Smooth muscle cell (in vitro differentiated cells): ENCODE results near the gene NAB1. TPM values are rescaled to one million over a fixed set of nuclear protein-coding genes. Genes with fewer than 3 reads are reported as not detected.
A peak's percentile ranks its signal among the peaks of the same experiment; 100 is the strongest.

Source experiments
- DNase-seq: peaks from one replicate; lab custom pipeline; 2025; ENCODE audit not compliant: unreplicated experiment; lab: John Stamatoyannopoulos, UW
- H2AFZ ChIP-seq: fragments of 200-600 bp; sonication (generic); 2 replicates; pipeline ENCODE4 v1.6.0; 2016; ENCODE audit warnings: antibody characterized with exemption, low read depth, mild to moderate bottlenecking
- H3F3A ChIP-seq: fragments of 200-600 bp; sonication (generic); 2 replicates; pipeline ENCODE4 v1.6.0; 2017; ENCODE audit warnings: antibody characterized with exemption, low read depth
- H3K27ac ChIP-seq: fragments of 200-600 bp; sonication (generic); 2 replicates; pipeline ENCODE4 v1.5.1; 2016; ENCODE audit warnings: low read depth, mild to moderate bottlenecking
- H3K27me3 ChIP-seq: fragments of 200-600 bp; sonication (generic); 2 replicates; pipeline ENCODE4 v1.6.1; 2016; ENCODE audit warnings: low read depth, mild to moderate bottlenecking
- H3K36me3 ChIP-seq: fragments of 200-600 bp; sonication (generic); 2 replicates; pipeline ENCODE4 v1.5.1; 2016; ENCODE audit warnings: low read depth
- H3K4me1 ChIP-seq: fragments of 200-600 bp; sonication (generic); 2 replicates; pipeline ENCODE4 v1.5.1; 2016; ENCODE audit warnings: low read depth
- H3K4me2 ChIP-seq: fragments of 200-600 bp; sonication (generic); 2 replicates; pipeline ENCODE4 v1.6.0; 2016; ENCODE audit warnings: mild to moderate bottlenecking
- H3K4me3 ChIP-seq: fragments of 200-600 bp; sonication (generic); 2 replicates; pipeline ENCODE4 v1.5.1; 2016; ENCODE audit warnings: mild to moderate bottlenecking
- H3K79me2 ChIP-seq: fragments of 200-600 bp; sonication (generic); 2 replicates; pipeline ENCODE4 v1.6.0; 2016; ENCODE audit warnings: low read depth, mild to moderate bottlenecking
- H3K9ac ChIP-seq: fragments of 200-600 bp; sonication (generic); 2 replicates; pipeline ENCODE4 v1.6.0; 2016; ENCODE audit warnings: low read depth
- H3K9me3 ChIP-seq: fragments of 200-600 bp; sonication (generic); replicated peaks from 2 replicates; pipeline ENCODE4 v1.5.1; 2016; ENCODE audit warnings: low read depth
- H4K20me1 ChIP-seq: fragments of 200-600 bp; sonication (generic); 2 replicates; pipeline ENCODE4 v1.6.0; 2016; ENCODE audit warnings: low read depth
- WGBS: methylation state at CpG from one replicate; pipeline ENCODE4 v1.1.7; 2016; ENCODE audit warnings: low lambda C conversion rate; 5-methylcytosine and 5-hydroxymethylcytosine counted together
- polyA plus RNA-seq: library from polyadenylated mRNA; unstranded; fragments of >200 nt; fragmentation: Nextera tagmentation; extraction: Ambion mirVana; gene quantifications from 2 replicates; pipeline ENCODE4 v1.2.1, GENCODE V29; 2016
- total RNA-seq: library from RNA; depleted of rRNA; stranded (reverse); fragments of >200 nt; gene quantifications from 2 replicates; pipeline ENCODE4 v1.2.3, GENCODE V29; 2014
- TF ChIP-seq, protein P1 (sequence below): fragments of 200-600 bp; sonication (generic); IDR thresholded peaks from 2 replicates; pipeline ENCODE4 v1.5.1; 2017; ENCODE audit warnings: borderline replicate concordance, mild to moderate bottlenecking, antibody characterized with exemption; ENCODE audit not compliant: insufficient read depth, poor library complexity, severe bottlenecking

NAB1 gene
- total and polyA plus RNA-seq, 2 experiments from 2014 or later, result 4.4 to 31.4 TPM

DNA sequence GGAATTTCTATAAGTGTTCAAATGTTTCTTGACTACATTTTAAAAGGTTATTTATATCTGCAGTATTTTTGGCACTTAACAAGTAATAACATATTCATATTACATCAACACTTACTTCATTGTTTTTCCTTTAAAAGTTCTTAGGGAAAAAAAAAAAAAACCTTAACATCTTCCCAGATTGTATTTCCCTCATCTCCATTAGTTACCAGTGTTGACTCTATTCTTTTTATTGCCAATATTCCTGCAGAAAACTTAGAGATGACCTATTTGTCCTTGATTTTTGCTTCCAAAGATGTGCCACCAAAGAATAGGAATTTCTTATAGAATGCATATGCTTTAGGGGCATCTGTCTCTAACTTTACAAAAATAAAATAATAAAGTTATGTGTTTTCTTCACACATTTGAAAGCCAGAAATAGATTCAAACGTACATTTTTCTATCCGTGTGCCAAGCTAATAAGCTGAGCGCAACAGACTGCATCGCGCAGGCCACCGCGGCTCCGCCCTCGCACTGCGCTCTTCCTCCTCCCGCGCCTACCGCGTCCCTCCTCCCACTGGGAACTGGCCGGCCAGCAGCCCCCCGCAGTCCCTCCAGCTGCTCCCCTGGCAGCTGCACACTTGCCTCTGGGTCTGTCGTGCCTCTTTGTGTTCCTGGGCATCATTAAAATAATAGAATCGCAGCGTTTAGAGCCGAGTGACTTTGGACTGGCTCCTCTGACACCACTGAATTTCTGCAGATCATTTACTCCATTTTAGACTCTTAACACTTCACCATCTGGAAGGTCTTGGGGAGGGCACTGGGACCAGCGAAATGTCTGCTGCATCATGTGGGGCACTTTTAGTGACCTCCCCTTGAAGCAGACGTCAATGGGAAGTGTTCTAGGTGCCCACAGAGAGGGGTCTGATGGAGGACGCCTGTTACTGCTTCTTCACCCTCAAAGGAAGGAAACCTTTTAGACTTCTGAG, 21.2 kb upstream of the NAB1 start:
- H3K4me3 ChIP-seq, result peak overlapping the region; percentile 39
- no peak for DNase-seq

DNA sequence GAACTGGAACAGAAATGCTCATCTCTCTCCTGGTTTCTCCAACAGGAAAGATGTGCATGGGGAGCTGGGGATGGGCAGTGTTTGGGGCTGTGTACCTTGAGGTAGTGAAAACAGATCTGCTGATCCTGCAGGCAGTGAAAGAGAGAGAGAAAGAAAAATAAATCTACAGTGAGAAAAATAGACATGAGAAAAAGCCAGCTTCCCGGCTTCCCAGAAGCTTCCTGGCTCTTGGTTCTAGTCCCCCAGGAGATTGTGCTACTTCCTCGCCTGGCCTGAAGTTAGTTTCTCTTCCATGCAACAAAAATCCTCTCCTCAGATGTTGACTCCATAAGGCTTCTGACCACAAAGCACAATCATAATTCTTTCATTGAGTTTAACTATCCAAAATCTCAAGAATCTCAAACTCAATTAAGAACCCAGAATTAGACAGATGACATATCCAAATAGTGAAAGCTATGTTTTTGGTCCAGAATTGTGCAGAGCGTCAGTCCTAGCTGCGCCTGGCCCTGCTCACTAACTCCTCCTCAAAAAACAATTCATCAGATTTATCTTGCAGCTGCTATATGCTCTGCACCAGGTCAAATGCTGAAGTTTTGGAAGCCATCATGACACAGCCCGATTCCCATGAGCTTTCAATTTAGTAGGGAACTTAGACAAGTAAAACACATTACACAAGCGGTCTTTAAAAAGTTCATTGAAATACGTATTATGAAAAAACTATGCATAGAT, 20.1 kb upstream of the NAB1 start:
- no peaks in the 10 kb centered on the region for H4K20me1 ChIP-seq
- no peaks in the 10 kb centered on the region for H3F3A ChIP-seq
- no peaks in the 10 kb centered on the region for H3K36me3 ChIP-seq
- no peak overlapping the region for H3K4me2 ChIP-seq
- H3K27me3 ChIP-seq, result no peaks in the 10 kb centered on the region
- no peak overlapping the region for H3K9ac ChIP-seq
- no peak overlapping the region for H3K4me3 ChIP-seq
- no peaks in the 10 kb centered on the region for H3K9me3 ChIP-seq
- TF ChIP-seq, protein P1, sequence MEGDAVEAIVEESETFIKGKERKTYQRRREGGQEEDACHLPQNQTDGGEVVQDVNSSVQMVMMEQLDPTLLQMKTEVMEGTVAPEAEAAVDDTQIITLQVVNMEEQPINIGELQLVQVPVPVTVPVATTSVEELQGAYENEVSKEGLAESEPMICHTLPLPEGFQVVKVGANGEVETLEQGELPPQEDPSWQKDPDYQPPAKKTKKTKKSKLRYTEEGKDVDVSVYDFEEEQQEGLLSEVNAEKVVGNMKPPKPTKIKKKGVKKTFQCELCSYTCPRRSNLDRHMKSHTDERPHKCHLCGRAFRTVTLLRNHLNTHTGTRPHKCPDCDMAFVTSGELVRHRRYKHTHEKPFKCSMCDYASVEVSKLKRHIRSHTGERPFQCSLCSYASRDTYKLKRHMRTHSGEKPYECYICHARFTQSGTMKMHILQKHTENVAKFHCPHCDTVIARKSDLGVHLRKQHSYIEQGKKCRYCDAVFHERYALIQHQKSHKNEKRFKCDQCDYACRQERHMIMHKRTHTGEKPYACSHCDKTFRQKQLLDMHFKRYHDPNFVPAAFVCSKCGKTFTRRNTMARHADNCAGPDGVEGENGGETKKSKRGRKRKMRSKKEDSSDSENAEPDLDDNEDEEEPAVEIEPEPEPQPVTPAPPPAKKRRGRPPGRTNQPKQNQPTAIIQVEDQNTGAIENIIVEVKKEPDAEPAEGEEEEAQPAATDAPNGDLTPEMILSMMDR, result no peak
- 96% methylated on average over 7 of the region's 7 CpGs for WGBS
- no peak for DNase-seq
- no peaks in the 10 kb centered on the region for H3K4me1 ChIP-seq
- H2AFZ ChIP-seq, result no peak overlapping the region
- no peaks in the 10 kb centered on the region for H3K79me2 ChIP-seq
- no peak overlapping the region for H3K27ac ChIP-seq

More for the DNA sequence above, 21.2 kb upstream of the NAB1 start:
- TF ChIP-seq, protein P1, result no peak
- 55% methylated on average over 23 of the region's 23 CpGs for WGBS
- H3K4me1 ChIP-seq, result no peaks in the 10 kb centered on the region
- H3K36me3 ChIP-seq, result no peaks in the 10 kb centered on the region
- peak overlapping the region; percentile 20 for H2AFZ ChIP-seq
- H3K27ac ChIP-seq, result no peak overlapping the region
- no peaks in the 10 kb centered on the region for H4K20me1 ChIP-seq
- no peaks in the 10 kb centered on the region for H3K79me2 ChIP-seq
- H3K27me3 ChIP-seq, result no peaks in the 10 kb centered on the region
- H3F3A ChIP-seq, result no peaks in the 10 kb centered on the region
- H3K9me3 ChIP-seq, result no peaks in the 10 kb centered on the region
- no peak overlapping the region for H3K9ac ChIP-seq
- peak overlapping the region; percentile 76 for H3K4me2 ChIP-seq

DNA sequence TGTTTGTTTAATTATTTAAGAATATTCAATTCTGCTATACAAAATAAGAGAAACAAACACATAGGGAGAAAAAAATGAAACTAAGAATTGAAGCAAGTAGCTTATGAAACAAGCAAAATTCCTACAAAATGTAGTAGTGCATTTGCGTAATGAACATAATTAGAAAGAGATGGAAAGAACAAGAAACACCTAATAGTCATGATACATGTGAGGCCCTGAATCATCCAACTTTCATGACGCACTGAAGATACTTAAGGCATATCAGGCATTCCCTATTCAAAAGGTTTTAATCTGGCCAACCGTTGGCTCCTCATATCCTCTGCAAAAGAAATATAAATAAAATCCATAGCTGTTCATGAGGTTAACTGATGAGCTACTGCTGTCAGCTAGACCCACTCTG, 14.5 kb upstream of the NAB1 start:
- Histone ChIP-seq H2AFZ (no peak overlapping the region), H3K4me3 (no peak overlapping the region), H3K4me2 (no peak overlapping the region), H4K20me1 (no peaks in the 10 kb centered on the region), H3F3A (no peaks in the 10 kb centered on the region), H3K9ac (no peak overlapping the region), H3K27ac (peak overlapping the region; percentile 17), H3K9me3 (no peaks in the 10 kb centered on the region), H3K36me3 (no peaks in the 10 kb centered on the region), H3K27me3 (no peaks in the 10 kb centered on the region), H3K4me1 (no peaks in the 10 kb centered on the region), H3K79me2 (no peaks in the 10 kb centered on the region)
- TF ChIP-seq, protein P1, result no peak
- 94% methylated on average over 3 of the region's 3 CpGs for WGBS
- DNase-seq, result no peak
